SK-N-MC (cell line): ENCODE data around the gene ERG.

ENCODE experiments used
- DNase-seq: peaks from one replicate; pipeline ENCODE4 v3.0.0-alpha.2; 2011; ENCODE audit warnings: low read depth, low spot score
- H3K27ac ChIP-seq: fragments of 200-600 bp; sonication (generic); 2 replicates; pipeline ENCODE4 v1.5.1; 2016; ENCODE audit warnings: mixed run types
- H3K36me3 ChIP-seq: fragments of 200-600 bp; sonication (generic); 2 replicates; pipeline ENCODE4 v1.6.1; 2017; ENCODE audit warnings: antibody characterized with exemption, low read length, mixed read lengths; ENCODE audit not compliant: insufficient read depth
- H3K4me3 ChIP-seq: fragments of 200-600 bp; sonication (generic); 2 replicates; pipeline ENCODE4 v1.5.1; 2016
- H3K9ac ChIP-seq: fragments of 200-600 bp; sonication (generic); 2 replicates; pipeline ENCODE4 v1.8.0; 2017; ENCODE audit warnings: mixed run types, mixed read lengths; ENCODE audit not compliant: insufficient read length
- H3K9me3 ChIP-seq: fragments of 200-600 bp; sonication (generic); 2 replicates; pipeline ENCODE4 v1.6.1; 2017; ENCODE audit warnings: low read depth, mild to moderate bottlenecking, antibody characterized with exemption, low read length, moderate library complexity, mixed read lengths
- EZH2 ChIP-seq: fragments of 200-600 bp; sonication (generic); IDR thresholded peaks from one replicate; pipeline ENCODE4 v1.6.1; 2017; ENCODE audit warnings: antibody characterized with exemption
- FOXP2 ChIP-seq: optimal IDR thresholded peaks from 2 replicates; pipeline ENCODE3; 2011; ENCODE audit warnings: mild to moderate bottlenecking, moderate library complexity; ENCODE audit not compliant: insufficient read depth; ENCODE audit errors: extremely low read length, control extremely low read depth
- POLR2AphosphoS5 ChIP-seq: IDR thresholded peaks from 2 replicates; pipeline ENCODE4 v1.6.1; 2012; ENCODE audit warnings: mild to moderate bottlenecking, low read depth, low read length, borderline replicate concordance

ERG gene

DNA sequence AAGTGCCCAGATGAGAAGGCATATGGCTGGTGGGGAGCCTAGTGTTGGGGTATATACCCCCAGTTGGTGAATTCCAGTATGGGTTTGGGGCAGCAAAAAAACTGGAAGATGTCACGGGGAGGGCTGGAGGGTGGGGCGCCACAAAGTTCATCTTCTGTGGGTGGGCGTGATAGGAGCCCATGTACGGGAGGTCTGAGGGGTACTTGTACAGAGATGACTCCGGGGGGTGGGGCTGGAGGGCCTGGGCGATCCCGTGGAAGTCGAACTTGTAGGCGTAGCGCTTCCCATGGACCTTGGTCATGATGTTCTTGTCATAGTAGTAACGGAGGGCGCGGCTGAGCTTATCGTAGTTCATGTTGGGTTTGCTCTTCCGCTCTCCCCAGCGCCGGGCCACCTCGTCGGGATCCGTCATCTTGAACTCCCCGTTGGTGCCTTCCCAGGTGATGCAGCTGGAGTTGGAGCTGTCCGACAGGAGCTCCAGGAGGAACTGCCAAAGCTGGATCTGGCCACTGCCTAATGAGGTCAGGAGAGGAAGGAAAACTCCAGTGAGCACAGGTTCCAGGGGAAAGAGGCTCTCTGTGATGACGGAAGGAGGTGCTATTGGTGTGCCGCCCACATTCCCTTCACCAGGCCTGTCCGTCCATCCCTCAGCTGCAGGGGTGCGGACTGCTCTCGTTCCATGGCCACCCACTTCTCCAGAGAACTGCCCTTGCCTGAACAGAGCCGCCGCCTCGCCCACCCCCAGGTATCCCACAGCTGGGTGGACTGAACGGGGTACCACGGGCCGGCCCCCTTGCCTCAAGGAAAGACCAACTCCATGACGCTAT lies 114.7 kb downstream of the ERG start:
- Histone ChIP-seq H3K27ac (no peak overlapping the region), H3K36me3 (no peaks in the 10 kb centered on the region), H3K9me3 (no peaks in the 10 kb centered on the region), H3K4me3 (no peak overlapping the region), H3K9ac (no peak overlapping the region)
- no peak for TF ChIP-seq EZH2
- TF ChIP-seq FOXP2: no peak
- no peak for DNase-seq

DNA sequence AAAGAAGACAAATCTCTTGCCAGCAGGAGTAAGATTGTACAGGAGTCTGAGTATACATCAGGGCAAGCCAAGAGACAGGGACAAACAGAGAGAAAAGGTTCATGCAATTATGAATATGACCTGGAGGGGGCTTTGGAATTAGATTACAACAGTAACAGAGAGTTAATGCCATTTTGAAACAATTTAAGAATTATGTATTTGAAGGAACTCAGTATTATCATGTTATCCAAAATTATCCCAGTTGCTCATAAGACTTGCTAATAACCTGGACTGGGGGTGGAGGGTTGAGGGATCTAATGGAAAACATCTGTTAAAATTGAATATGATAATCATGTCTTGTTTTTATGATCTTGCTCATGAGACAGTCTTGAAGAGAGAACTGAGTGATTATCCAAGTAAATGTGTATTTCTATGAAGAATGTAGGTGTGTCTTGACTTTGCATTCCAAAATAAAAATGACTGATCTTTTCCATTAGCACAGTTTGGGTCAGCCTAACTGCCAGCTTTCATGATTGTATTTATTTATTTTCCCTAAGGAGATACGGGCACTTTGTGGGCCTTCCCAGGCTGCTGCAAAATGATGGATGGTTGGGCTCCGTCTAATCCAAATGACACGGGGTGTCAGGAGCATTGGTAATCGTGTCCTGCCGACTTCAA lies 117.7 kb downstream of the ERG start:
- no peak overlapping the region for H3K4me3 ChIP-seq
- no peak for TF ChIP-seq EZH2
- TF ChIP-seq POLR2AphosphoS5: no peak
- no peak for TF ChIP-seq FOXP2
- no peak overlapping the region for H3K9ac ChIP-seq
- H3K36me3 ChIP-seq: no peaks in the 10 kb centered on the region
- peak overlapping the region; percentile 43; the same call in 1 of the 2 replicates for H3K27ac ChIP-seq
- no peaks in the 10 kb centered on the region for H3K9me3 ChIP-seq
- DNase-seq: peak; percentile 34

DNA sequence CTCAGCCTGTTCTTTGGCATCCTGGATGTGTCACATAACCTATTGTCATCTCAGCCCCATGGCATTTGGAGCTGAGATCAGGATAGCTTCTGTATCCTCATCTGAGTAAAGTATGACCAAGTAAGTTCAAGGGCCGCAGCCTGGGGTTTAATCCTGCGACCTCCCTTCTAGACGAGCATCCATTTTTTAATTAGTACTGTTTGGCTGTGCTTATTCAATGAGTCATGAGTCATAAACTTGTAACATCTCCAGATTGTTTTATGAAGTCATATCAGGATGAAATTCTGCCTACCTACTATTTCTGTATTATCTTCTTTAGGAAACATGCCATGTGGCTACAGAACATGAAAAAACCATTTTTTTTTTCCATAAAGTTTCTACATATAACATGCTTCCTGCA lies 119.1 kb downstream of the ERG start:
- Histone ChIP-seq H3K9ac (no peak overlapping the region), H3K4me3 (no peak overlapping the region), H3K36me3 (no peaks in the 10 kb centered on the region), H3K27ac (no peak overlapping the region), H3K9me3 (no peaks in the 10 kb centered on the region)
- TF ChIP-seq POLR2AphosphoS5: no peak
- no peak for TF ChIP-seq FOXP2
- TF ChIP-seq EZH2: no peak
- DNase-seq: no peak

DNA sequence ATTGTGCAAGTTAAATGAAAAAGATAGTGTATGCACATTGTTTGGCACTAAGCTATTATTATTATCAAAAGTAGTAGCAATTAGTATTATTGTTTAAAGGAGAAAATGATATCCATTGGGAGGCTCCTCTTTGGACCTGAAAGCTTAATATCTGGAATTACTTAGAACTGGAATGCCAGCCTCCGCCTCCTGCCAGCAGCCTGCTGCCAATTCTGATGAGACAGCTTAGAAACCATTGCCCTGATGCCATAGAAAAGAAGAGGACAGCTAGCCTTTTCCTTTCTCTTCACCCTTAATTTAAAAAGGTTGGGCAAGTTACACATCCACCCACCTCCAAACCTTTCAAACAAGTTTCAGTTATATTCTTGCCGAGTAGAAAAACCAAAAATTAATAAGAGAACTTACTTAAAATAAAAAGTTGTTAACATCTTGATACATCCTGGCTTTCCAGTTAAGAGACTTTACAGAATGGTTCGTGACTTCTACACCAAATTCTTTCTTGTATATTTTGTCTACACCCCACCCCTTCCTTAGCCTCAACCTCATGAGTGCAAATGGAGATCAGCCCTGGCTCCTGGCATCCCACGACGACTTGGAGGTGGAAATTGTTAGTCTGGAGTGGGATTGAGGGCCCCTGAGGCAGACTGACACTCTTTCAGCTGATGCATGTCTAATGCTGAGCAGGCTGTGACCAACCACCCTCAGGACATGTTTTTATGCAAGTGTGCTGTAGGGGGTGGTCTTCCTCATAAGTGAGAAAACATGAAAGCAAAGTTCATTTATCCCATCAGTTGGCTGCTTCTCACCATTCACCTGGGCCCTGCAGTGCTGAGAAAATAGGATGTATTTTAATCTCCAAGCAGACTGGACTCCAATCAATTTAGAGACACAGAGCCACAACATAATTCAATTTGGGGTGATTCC lies 120.8 kb downstream of the ERG start:
- DNase-seq: no peak
- TF ChIP-seq EZH2 (no peak), POLR2AphosphoS5 (no peak), FOXP2 (no peak)
- Histone ChIP-seq H3K9me3 (no peaks in the 10 kb centered on the region), H3K27ac (no peak overlapping the region), H3K9ac (no peak overlapping the region), H3K36me3 (no peaks in the 10 kb centered on the region), H3K4me3 (no peak overlapping the region)

DNA sequence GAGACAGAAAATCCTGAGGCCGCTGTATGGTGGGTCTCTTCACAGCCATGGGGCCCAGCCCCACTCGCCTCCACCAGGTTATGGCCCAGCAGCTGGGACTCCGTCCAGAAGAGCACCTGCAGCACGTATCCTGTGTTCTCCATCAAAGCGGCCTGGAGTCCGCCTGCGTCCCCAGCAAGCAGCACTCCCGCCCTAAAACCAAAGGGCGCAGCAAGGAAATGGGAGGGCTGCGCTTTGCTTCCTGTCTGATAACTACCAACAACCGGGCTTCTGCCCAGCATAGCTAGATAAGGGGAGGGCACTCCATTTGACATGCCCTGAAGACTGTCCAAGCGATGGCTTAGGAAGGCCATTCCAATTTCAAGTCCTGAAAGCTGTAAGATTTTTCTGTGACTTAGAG lies 121.6 kb downstream of the ERG start:
- TF ChIP-seq EZH2 (no peak), POLR2AphosphoS5 (no peak), FOXP2 (no peak)
- Histone ChIP-seq H3K4me3 (no peak overlapping the region), H3K36me3 (no peaks in the 10 kb centered on the region), H3K9ac (no peak overlapping the region), H3K27ac (no peak overlapping the region), H3K9me3 (no peaks in the 10 kb centered on the region)
- no peak for DNase-seq

DNA sequence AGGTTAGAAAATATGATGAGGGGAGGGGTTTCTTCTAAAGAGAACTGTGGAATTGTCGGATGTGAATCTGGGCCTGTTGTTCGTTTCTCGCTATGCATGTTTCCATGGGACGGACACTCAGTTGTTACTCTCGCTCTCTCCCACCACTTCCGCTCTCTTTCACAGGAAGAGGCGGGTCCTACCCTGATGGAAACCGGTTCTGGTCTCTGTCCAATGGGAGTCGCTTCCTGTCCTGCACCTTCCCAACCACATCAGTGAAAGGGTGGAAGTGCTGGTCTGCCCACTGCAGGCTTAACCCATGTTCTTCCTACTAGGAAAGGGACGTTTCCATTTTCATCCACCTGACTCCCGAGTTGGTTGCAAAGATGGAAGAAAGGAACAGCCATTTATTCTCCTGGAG lies 122.0 kb downstream of the ERG start:
- no peak for TF ChIP-seq POLR2AphosphoS5
- H3K9me3 ChIP-seq: no peaks in the 10 kb centered on the region
- no peak for DNase-seq
- no peak overlapping the region for H3K27ac ChIP-seq
- no peak overlapping the region for H3K4me3 ChIP-seq
- H3K9ac ChIP-seq: no peak overlapping the region
- H3K36me3 ChIP-seq: no peaks in the 10 kb centered on the region

DNA sequence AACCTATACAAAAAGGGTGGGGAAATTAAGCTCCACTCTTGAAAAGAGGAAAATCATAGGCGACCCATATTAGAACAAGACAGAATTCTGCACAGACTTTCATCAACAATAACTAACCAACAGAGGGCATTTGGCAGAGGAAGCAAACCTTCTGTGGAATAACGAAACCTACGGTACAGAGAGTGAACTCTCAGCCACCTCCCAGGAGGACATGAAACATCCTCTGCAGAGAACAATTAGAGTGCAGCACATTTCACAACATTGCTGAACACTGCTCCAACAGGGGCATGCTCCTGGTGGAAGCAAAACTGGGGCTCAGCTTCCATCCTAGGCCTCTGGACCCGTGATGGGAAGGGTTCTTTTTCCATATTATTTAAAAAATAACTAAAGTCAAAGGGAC lies 130.6 kb downstream of the ERG start:
- no peaks in the 10 kb centered on the region for H3K36me3 ChIP-seq
- H3K9ac ChIP-seq: no peak overlapping the region
- no peak for TF ChIP-seq FOXP2
- TF ChIP-seq POLR2AphosphoS5: no peak
- TF ChIP-seq EZH2: no peak
- H3K9me3 ChIP-seq: no peaks in the 10 kb centered on the region
- H3K27ac ChIP-seq: no peak overlapping the region
- no peak overlapping the region for H3K4me3 ChIP-seq
- DNase-seq: no peak

DNA sequence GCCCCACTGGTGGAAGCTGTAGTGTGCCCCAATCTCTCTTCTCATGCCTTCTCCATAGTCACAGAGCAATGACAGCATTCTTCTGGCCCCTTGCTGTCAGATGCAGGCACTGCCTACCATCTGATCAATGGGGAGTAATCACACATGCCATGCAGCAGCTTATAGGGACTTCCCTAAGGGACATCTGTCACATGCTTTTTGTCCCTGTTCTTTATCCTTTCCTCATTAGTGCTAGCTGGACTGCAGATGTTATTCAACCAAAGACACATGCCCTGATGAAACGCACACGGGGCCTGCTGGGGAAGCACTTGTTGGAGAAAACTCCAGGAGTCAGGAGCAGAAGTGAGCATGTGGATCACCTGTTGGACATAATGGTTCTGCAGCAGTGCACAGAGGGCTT lies 132.8 kb downstream of the ERG start:
- TF ChIP-seq FOXP2 (no peak), POLR2AphosphoS5 (no peak), EZH2 (no peak)
- no peak for DNase-seq
- Histone ChIP-seq H3K36me3 (no peaks in the 10 kb centered on the region), H3K27ac (no peak overlapping the region), H3K4me3 (no peak overlapping the region), H3K9me3 (no peaks in the 10 kb centered on the region), H3K9ac (no peak overlapping the region)
